ENCODE data around the gene DBF4B. TPM values are rescaled to one million over a fixed set of nuclear protein-coding genes. Genes with fewer than 3 reads are reported as not detected.

Gene DBF4B
- total RNA-seq, 4 donors from 2014 or later, result 3.5 to 8.9 (median 3.7) TPM

DNA sequence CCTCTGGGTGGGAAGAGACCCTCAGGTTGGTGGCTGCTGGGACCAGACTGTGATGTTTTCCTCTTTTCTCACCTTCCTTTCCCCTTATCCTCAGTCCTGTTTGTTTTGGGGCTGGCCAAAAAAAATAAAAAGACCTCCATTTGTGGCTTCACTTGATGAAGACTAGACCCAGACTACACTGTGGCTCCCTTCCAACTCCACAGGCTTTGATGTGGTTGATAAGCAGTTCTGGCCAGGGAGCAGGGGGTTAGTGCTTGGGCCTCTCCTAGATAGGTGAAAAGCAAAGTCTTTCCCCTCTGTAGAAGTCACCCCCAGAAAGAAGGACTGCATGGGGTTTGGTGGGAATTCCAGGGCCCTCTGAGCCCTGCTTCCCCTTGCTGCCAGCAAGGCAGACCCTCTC, 39.1 kb downstream of the DBF4B start:
- no peak for DNase-seq (ENCODE audit: low spot score in 2 of 2)
- no peak for TF ChIP-seq POLR2A (IDR thresholded peaks at IDR 0.05)
- TF ChIP-seq, protein P1, sequence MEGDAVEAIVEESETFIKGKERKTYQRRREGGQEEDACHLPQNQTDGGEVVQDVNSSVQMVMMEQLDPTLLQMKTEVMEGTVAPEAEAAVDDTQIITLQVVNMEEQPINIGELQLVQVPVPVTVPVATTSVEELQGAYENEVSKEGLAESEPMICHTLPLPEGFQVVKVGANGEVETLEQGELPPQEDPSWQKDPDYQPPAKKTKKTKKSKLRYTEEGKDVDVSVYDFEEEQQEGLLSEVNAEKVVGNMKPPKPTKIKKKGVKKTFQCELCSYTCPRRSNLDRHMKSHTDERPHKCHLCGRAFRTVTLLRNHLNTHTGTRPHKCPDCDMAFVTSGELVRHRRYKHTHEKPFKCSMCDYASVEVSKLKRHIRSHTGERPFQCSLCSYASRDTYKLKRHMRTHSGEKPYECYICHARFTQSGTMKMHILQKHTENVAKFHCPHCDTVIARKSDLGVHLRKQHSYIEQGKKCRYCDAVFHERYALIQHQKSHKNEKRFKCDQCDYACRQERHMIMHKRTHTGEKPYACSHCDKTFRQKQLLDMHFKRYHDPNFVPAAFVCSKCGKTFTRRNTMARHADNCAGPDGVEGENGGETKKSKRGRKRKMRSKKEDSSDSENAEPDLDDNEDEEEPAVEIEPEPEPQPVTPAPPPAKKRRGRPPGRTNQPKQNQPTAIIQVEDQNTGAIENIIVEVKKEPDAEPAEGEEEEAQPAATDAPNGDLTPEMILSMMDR (IDR thresholded peaks at IDR 0.05), result no peak
- no peak for TF ChIP-seq EP300 (IDR thresholded peaks at IDR 0.05)
- TF ChIP-seq POLR2AphosphoS5 (IDR thresholded peaks at IDR 0.05), result no peak
- Histone ChIP-seq H3K27me3 (no peaks in the 10 kb centered on the region), H3K4me1 (no peaks in the 10 kb centered on the region), H3K9me3 (no peaks in the 10 kb centered on the region), H3K36me3 (peaks cover 42% of the 10 kb centered on the region), H3K4me3 (no peak overlapping the region), H3K27ac (no peak overlapping the region)

- Histone ChIP-seq H3K27me3 (no peaks in the 10 kb centered on the region), H3K4me1 (no peaks in the 10 kb centered on the region), H3K4me3 (no peak overlapping the region), H3K9me3 (no peaks in the 10 kb centered on the region), H3K36me3 (peaks cover 42% of the 10 kb centered on the region), H3K27ac (no peak overlapping the region)
- WGBS, result 88% methylated on average over 8 of the region's 19 CpGs
- no peak for DNase-seq (ENCODE audit: low spot score in 2 of 2)
- TF ChIP-seq EP300 (IDR thresholded peaks at IDR 0.05), result no peak
- no peak for TF ChIP-seq POLR2A (IDR thresholded peaks at IDR 0.05)
- TF ChIP-seq, protein P1 (IDR thresholded peaks at IDR 0.05), result no peak
- no peak for TF ChIP-seq POLR2AphosphoS5 (IDR thresholded peaks at IDR 0.05)
Measured at GRCh38 chr17:44749076-44749979, 40.9 kb downstream of the DBF4B start.

DNA sequence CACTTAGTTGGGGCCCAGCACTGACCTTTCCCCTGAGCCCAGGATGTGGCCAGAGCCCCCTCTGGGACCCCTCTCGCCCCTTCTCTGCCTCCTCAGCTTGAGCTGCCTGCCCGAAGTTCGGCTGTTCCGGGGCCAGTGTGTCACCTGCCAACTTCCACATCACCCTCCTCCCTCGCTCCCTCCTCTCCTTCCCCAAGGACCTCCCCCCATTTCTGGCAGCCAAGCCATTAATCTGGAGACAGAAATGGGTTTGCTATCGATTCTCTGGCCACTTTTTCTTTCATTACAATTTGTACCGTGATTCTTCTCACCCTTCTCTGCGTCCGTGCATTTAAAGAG, 41.5 kb downstream of the DBF4B start:
- no peak overlapping the region for H3K4me3 ChIP-seq
- no peak for DNase-seq (ENCODE audit: low spot score in 2 of 2)
- peaks cover 42% of the 10 kb centered on the region for H3K36me3 ChIP-seq
- 69% methylated on average over 9 of the region's 9 CpGs for WGBS
- H3K9me3 ChIP-seq, result no peaks in the 10 kb centered on the region
- H3K4me1 ChIP-seq, result no peaks in the 10 kb centered on the region
- H3K27ac ChIP-seq, result no peak overlapping the region
- H3K27me3 ChIP-seq, result no peaks in the 10 kb centered on the region
- TF ChIP-seq EP300 (IDR thresholded peaks at IDR 0.05) (no peak), POLR2AphosphoS5 (IDR thresholded peaks at IDR 0.05) (no peak), POLR2A (IDR thresholded peaks at IDR 0.05) (no peak)
- TF ChIP-seq, protein P1 (IDR thresholded peaks at IDR 0.05), result no peak

DNA sequence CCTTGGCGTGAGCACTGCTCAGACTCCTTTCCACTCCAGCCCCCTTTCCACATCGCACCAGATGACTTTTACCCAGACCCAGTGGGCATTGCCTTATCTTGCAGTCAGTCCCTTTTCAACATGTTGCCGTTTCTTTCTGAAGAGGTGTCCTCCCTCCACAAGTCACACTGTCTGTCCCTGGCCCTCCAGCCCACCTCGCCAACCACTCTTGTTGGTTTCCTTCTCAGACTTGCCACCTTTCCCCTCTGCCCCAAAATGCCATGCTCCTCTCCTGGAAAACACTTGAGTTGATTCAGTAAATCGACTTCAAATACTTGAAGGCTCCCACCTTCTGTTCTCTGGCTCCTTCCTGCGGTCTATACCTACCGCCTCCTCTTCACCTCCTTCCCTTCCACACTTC, 42.9 kb downstream of the DBF4B start:
- H3K27ac ChIP-seq, result no peak overlapping the region
- H3K4me3 ChIP-seq, result no peak overlapping the region
- DNase-seq (ENCODE audit: low spot score in 2 of 2), result no peak
- no peaks in the 10 kb centered on the region for H3K4me1 ChIP-seq
- 93% methylated on average over 7 of the region's 7 CpGs for WGBS
- H3K36me3 ChIP-seq, result peaks cover 42% of the 10 kb centered on the region
- H3K27me3 ChIP-seq, result no peaks in the 10 kb centered on the region
- TF ChIP-seq EP300 (IDR thresholded peaks at IDR 0.05), result no peak
- no peak for TF ChIP-seq POLR2AphosphoS5 (IDR thresholded peaks at IDR 0.05)
- TF ChIP-seq, protein P1 (IDR thresholded peaks at IDR 0.05), result no peak
- no peak for TF ChIP-seq POLR2A (IDR thresholded peaks at IDR 0.05)
- H3K9me3 ChIP-seq, result no peaks in the 10 kb centered on the region

DNA sequence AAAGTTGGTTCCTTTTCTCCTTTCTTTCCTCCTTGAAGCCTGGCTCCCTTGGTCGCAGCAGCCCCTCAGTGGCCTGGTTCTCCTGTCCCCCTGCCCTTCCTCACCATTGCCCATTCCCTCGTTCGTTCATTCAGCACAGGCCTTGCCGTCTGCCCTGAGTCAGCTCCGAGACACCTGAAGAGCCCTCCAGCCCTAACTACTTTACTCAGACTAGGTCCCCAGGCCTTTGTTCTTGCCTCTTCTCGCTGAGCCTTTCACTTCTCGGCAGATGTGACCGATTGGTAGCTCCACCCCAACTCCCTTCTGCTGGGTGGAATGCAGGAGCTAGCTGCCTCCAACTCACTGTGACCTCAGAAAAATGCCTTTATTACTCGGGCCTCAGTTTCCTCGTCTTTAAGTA, 43.3 kb downstream of the DBF4B start:
- 92% methylated on average over 10 of the region's 10 CpGs for WGBS
- Histone ChIP-seq H3K9me3 (no peaks in the 10 kb centered on the region), H3K4me3 (no peak overlapping the region), H3K27me3 (no peaks in the 10 kb centered on the region), H3K27ac (no peak overlapping the region), H3K36me3 (peaks cover 41% of the 10 kb centered on the region), H3K4me1 (no peaks in the 10 kb centered on the region)
- no peak for DNase-seq (ENCODE audit: low spot score in 2 of 2)
- no peak for TF ChIP-seq POLR2A (IDR thresholded peaks at IDR 0.05)
- no peak for TF ChIP-seq EP300 (IDR thresholded peaks at IDR 0.05)
- no peak for TF ChIP-seq POLR2AphosphoS5 (IDR thresholded peaks at IDR 0.05)
- TF ChIP-seq, protein P1 (IDR thresholded peaks at IDR 0.05), result no peak
